Stomach (tissue), 4 donors: Measurements from ENCODE around the gene CFAP57.

ENCODE experiments used
- CTCF ChIP-seq, 7 experiments: fragments of 450-650 bp in 4 of 7; fragments of 200-600 bp in 3 of 7; sonication (generic) in 3 of 7; IDR thresholded peaks; one replicate each; pipeline ENCODE4 v1.5.1; 2016 to 2019; ENCODE audit warnings: antibody characterized with exemption in 7 of 7, control low read depth in 2 of 7, mild to moderate bottlenecking in 1 of 7
- EP300 ChIP-seq: sonication (generic); formaldehyde crosslinking; IDR thresholded peaks from one replicate; pipeline ENCODE4 v1.6.1; 2017; ENCODE audit warnings: antibody characterized with exemption
- POLR2A ChIP-seq, 4 donors: fragments of 450-650 bp; IDR thresholded peaks; one replicate each; pipeline ENCODE4 v1.6.1; 2016; ENCODE audit warnings: antibody characterized with exemption in 4 of 4, control low read depth in 2 of 4, mild to moderate bottlenecking in 1 of 4, moderate library complexity in 1 of 4

- no peak for TF ChIP-seq CTCF (IDR thresholded peaks at IDR 0.05)
- TF ChIP-seq EP300: no peak
- TF ChIP-seq POLR2A (IDR thresholded peaks at IDR 0.05): no peak
These were observed 45.6 kb downstream of the CFAP57 start for GRCh38 chr1:43217747-43218146.
